NOMO-1 treated with DMSO at 0.1 percent for 48 hours (cell line): ENCODE measurements around the gene STRBP.
"Not testable (repeated sequence)": the region's sequence is repeated elsewhere in the genome, so short reads cannot be mapped to it uniquely, and the experiment has no call there.

Experiments used
- DNase-seq: peaks from one replicate; lab custom pipeline; 2025; ENCODE audit not compliant: unreplicated experiment; lab: John Stamatoyannopoulos, UW

STRBP gene

DNA sequence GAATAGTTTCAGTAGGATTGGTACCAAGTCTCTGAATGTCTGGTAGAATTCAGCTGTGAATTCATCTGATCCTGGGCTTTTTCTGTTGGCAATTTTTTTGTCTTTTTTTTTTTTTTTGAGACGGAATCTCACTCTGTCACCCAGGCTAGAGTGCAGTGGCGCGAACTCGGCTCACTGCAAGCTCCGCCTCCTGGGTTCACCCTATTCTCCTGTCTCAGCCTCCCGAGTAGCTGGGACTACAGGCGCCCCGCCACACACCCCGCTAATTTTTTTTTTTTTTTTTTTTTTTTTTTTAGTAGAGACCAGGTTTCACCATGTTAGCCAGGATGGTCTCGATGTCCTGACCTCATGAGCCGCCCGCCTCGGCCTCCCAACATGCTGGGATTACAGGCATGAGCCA, 67.9 kb downstream of the STRBP start:
- DNase-seq = not testable (repeated sequence)

- DNase-seq = no peak
These were observed 72.3 kb downstream of the STRBP start for GRCh38 chr9:123196124-123196523.

DNA sequence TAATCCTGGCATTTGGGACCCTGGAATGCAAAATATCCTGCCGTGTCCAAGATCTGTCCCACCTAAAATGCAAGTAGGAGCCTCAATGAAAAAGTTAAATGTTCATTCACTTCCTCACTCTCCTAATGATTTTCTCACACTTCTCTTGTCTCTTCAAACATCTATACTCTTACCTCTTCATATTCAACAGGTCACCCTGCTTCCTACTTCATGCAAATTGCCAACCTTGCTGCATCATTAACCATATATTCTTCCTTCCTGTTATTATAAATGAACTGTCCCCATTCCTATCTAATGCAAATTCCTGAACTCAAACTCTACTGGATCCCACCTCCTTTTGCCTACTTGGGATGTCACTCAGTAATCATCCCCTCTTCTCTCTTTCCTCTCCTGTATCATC, 74.4 kb downstream of the STRBP start:
- DNase-seq = no peak

GRCh38 chr9:123191680-123192079, 76.7 kb downstream of the STRBP start:
- DNase-seq = no peak

GRCh38 chr9:123191260-123191659, 77.1 kb downstream of the STRBP start:
- no peak for DNase-seq

DNA sequence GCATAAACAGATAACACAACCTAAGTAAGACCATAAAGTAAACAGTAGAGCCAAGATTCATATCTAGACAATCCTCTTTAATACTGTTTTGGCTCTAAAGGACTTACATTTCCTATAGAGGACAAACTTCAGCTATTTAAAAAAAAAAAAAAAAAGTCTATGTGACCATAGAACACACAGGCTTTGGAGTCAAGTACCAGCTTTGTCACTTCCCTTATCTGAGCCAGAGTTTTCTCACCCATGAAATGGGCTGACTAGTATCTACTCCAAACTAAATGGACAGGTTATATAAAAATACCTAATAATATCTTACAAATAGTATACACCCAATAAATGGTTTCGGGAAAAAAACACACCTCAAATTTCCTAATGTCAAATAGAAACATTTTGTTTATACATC, 81.3 kb downstream of the STRBP start:
- DNase-seq = no peak

DNA sequence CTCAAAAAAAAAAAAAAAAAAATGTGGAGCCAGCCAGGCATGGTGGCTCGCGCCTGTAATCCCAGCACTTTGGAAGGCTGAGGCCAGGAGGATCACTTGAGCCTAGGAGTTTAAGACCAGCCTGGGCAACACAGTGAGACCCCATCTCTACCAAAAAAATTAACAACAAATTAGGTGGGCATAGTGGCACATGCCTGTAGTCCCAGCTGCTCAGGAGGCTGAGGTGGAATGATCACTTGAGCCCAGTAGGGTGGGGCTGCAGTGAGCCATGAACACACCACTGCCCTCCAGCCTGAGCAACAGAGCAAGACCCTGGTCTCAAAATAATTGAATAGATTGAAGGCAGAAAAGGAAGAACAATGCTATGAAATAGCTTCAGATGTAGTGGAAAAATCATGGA, 82.4 kb downstream of the STRBP start:
- DNase-seq = not testable (repeated sequence)

GRCh38 chr9:123176949-123177348, 91.4 kb downstream of the STRBP start:
- no peak for DNase-seq

- peak; percentile 41 for DNase-seq
These were observed 92.3 kb downstream of the STRBP start for GRCh38 chr9:123175854-123176629.

DNA sequence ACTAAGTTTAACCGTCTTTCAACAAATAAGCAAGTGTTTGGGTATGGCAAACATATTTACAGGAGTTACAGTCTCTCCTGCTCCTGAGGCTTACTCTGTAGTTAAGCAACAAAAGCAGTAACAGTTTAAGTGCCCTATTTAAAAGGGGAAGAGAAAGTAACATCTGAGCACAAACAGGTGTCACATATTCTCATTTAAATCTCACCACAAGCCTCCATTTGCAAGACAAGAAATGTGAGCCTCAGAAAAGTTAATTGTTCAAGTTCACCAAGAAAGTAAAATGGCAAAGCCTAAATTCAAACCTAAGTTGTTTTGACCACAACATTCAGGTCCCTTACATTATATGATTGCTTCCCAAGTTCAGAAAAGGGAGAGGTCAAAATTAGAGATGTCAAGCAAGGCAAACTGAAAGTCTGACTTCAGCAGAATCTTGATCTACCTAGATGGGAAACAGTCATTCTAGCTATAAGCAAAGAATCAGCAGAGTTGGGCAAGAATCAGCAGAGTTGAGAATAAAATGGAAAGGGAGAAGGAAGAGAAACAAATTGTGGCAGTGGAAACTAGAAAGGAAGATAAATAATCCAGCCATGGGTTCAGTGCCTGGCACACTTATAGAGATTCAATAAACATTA, 93.4 kb downstream of the STRBP start:
- DNase-seq = peak; percentile 94

GRCh38 chr9:123174079-123174478, 94.3 kb downstream of the STRBP start:
- no peak for DNase-seq

DNA sequence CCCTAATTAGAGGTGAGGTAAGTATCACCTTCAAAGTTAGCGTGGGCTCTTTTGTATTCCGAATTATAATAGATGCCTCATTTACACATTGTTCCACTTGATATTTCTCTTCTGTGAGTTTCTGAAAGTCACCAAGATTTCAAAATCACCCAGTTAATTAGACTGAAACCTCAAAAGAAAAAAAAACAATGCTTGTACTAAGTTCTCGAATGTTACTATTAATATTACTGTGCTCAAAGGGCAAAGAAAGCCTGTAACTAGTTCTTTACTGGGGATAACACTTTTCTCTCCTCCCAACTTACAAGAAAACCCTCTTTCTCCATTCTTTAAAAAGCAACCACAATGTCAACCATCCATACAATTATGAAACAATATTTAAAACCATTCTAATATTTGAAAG, 98.5 kb downstream of the STRBP start:
- DNase-seq = peak; percentile 74

GRCh38 chr9:123168586-123168985, 99.8 kb downstream of the STRBP start:
- no peak for DNase-seq

- DNase-seq = peak; percentile 26
These were observed 100.9 kb downstream of the STRBP start for GRCh38 chr9:123167474-123167873.

- no peak for DNase-seq
These were observed 102.6 kb downstream of the STRBP start for GRCh38 chr9:123165813-123166212.

- no peak for DNase-seq
These were observed 104.1 kb downstream of the STRBP start for GRCh38 chr9:123164285-123164684.

GRCh38 chr9:123162791-123163345, 105.5 kb downstream of the STRBP start:
- no peak for DNase-seq

GRCh38 chr9:123162360-123162759, 106.0 kb downstream of the STRBP start:
- DNase-seq = no peak

GRCh38 chr9:123157221-123157620, 111.2 kb downstream of the STRBP start:
- no peak for DNase-seq

DNA sequence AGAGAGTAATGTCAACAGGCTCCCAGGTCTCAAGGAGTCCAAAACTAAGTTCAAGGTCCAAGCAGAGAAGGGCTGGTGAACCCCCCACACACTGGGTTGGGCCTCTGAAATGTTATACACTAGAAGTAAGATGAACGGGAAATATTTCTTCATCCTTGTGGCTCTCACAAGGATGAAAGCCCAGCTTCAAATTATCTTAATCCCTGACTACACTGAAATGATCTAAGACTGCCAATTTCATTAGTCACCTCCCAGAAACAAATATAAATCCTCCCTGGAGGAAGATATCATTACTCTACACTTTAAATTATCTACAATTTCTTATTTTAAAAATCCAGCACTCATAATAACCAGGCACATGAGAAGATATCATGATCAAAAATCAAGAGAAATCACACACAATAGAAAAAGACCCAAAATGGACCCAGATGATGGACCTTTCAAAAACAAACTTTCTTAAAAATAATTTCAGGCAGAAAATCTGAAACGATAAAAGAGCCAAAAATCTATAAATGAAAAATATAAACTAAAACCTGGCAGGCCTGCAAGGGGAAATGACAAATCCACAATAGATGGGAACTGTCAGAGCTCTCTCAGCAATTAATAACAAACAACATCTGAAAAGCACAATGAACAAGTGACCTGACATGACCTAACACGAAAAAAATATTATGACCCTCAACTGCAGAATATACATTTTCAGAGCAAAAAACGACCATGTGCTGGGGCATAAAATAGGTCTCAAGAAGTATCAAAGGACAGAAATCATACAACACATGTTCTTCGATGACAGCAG, 117.5 kb downstream of the STRBP start:
- DNase-seq = no peak

DNA sequence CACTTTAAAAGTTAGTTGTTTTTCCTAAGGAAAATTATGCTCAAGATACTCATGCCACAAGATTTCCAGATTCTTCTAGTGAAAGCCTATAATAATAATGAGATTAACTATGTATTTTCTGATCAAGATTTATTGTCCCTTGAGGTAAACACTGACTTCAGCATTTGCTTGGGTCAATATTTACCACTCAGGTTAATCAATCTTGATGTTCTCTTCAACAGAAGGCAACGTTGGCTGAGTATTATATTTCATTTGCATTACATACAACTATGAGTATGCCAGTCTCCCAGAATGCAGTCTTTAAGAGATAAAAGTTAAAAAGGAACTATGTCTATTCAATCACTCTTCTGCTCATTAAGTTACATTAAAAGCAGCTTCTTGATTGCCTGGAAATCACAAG, 119.3 kb downstream of the STRBP start:
- no peak for DNase-seq

- no peak for DNase-seq
These were observed 130.2 kb downstream of the STRBP start for GRCh38 chr9:123138163-123138562.
